ENCODE results near the gene MATCAP1. TPM values are rescaled to one million over a fixed set of nuclear protein-coding genes. Genes with fewer than 3 reads are reported as not detected.

MATCAP1 gene
- total RNA-seq, 1 donor from 2014 or later: 5.2 TPM

- H3K4me3 ChIP-seq (ENCODE audit: low read length in 3 of 3): peak within 1 kb of the TSS; percentile 95 to 97 (median 97)
- peak within 1 kb of the TSS; percentile 70 for H3K27ac ChIP-seq (ENCODE audit: low read depth, low read length)
- no peaks in the 10 kb centered on the region for H3K27me3 ChIP-seq (ENCODE audit: control insufficient read depth in 3 of 3, insufficient read depth in 3 of 3, low read length in 3 of 3)
- H3K36me3 ChIP-seq (ENCODE audit: control insufficient read depth in 3 of 3, insufficient read depth in 3 of 3, low read length in 3 of 3): peaks cover 29 to 38% (median 35%) of the 10 kb centered on the region in 3 donors
- peak within 1 kb of the TSS; percentile 94 to 95 (median 95) for H3K9ac ChIP-seq (ENCODE audit: low read depth in 1 of 3, low read length in 3 of 3)
- H3K9me3 ChIP-seq (ENCODE audit: control insufficient read depth in 3 of 3, low read length in 3 of 3): no peaks in the 10 kb centered on the region
- peaks cover 25 to 27% (median 26%) of the 10 kb centered on the region in 3 donors for H3K4me1 ChIP-seq (ENCODE audit: control insufficient read depth in 3 of 3, insufficient read depth in 3 of 3, low read length in 3 of 3)
These were observed 8.4 kb upstream of the MATCAP1 start, which contains the start of gene E2F4 for GRCh38 chr16:67191995-67192681. E2F4 (plus strand) TSS chr16:67192155; CDS start chr16:67192228, 73 bp downstream.

DNA sequence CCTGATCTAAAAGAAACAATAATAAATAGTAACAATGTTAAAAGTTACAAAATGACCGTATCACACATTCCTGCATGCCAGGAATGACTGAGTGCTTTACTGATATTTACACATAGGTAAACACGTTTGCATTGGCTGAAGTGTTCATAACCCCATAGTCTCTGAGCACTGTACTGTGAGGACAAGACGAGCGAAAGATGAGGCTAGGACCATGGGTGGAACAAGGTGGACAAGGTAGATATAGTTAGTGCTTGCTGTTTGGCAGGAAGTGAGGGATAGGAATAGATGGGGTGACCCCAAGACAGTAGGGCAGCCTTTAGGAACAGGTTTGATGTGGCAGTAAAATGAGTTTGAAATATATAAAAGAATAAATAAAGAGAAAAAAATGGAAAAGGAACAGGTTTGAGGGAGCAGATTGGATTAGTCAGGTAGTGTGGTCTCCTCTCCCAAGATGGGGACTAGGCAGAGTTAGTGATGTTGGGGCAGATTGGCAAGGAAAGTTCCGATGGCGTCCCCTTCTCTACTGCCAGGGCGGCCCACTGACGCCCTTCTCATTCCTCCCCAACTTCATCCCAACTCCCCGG is 7.7 kb upstream of the MATCAP1 start:
- Histone ChIP-seq H3K36me3 (ENCODE audit: control insufficient read depth in 3 of 3, insufficient read depth in 3 of 3, low read length in 3 of 3) (peaks cover 22 to 32% (median 28%) of the 10 kb centered on the region in 3 donors), H3K27me3 (ENCODE audit: control insufficient read depth in 3 of 3, insufficient read depth in 3 of 3, low read length in 3 of 3) (no peaks in the 10 kb centered on the region), H3K9ac (ENCODE audit: low read depth in 1 of 3, low read length in 3 of 3) (no peak overlapping the region), H3K4me1 (ENCODE audit: control insufficient read depth in 3 of 3, insufficient read depth in 3 of 3, low read length in 3 of 3) (peaks cover 25 to 26% (median 25%) of the 10 kb centered on the region in 3 donors), H3K4me3 (ENCODE audit: low read length in 3 of 3) (peak overlapping the region; percentile 61 to 95 (median 63)), H3K27ac (ENCODE audit: low read depth, low read length) (no peak overlapping the region), H3K9me3 (ENCODE audit: control insufficient read depth in 3 of 3, low read length in 3 of 3) (no peaks in the 10 kb centered on the region)

DNA sequence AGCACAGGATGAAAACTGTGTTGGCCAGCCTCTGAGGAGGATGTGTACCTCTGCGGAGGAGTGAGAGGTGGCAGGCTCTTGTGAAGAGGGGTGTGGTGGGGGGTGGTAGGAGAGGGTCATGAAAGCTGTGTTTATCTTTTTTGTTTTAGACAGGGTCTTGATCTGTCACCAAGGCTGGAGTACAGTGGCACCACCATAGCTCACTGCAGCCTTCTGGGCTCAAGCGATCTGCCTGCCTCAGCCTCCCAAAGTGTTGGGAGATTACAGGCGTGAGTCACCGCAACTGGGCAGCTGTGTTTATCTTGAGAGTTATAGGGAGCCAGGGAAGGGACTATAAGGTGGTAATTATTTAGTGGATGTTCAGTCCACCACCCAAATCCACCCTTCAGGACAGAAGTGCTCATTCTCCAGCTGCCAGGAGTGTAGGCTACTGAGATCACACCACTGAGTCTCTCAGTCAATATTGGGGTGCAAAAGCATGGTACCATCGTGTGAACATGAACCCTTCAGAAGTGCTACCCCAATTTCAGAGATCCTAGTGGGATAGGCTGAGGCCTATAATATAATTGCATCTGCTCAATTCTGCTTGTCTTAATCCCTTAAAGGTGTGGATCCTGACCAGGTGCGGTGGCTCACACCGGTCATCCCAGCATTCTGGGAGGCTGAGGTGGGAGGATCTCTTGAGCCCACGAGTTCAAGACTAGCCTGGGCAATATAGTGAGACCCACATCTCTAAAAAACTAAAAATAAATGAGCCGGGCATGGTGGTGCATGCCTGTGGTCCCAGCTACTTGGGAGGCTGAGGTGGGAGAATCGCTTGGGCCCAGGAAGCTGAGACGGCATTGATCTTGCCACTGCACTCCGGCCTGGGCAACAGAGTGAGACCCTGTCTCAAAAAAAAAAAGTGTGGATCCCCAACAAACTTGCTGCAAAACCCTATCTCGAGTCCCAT is 7.0 kb upstream of the MATCAP1 start:
- H3K27me3 ChIP-seq (ENCODE audit: control insufficient read depth in 3 of 3, insufficient read depth in 3 of 3, low read length in 3 of 3): no peaks in the 10 kb centered on the region
- H3K4me3 ChIP-seq (ENCODE audit: low read length in 3 of 3): no peak overlapping the region
- peaks cover 26 to 31% (median 27%) of the 10 kb centered on the region in 3 donors for H3K4me1 ChIP-seq (ENCODE audit: control insufficient read depth in 3 of 3, insufficient read depth in 3 of 3, low read length in 3 of 3)
- no peak overlapping the region for H3K9ac ChIP-seq (ENCODE audit: low read depth in 1 of 3, low read length in 3 of 3)
- no peak overlapping the region for H3K27ac ChIP-seq (ENCODE audit: low read depth, low read length)
- H3K9me3 ChIP-seq (ENCODE audit: control insufficient read depth in 3 of 3, low read length in 3 of 3): no peaks in the 10 kb centered on the region
- peaks cover 15 to 24% (median 21%) of the 10 kb centered on the region in 3 donors for H3K36me3 ChIP-seq (ENCODE audit: control insufficient read depth in 3 of 3, insufficient read depth in 3 of 3, low read length in 3 of 3)

- H3K4me3 ChIP-seq (ENCODE audit: low read length in 3 of 3): peak within 1 kb of the TSS in 1 of 3 donors; percentile 22
- no peak within 1 kb of the TSS for H3K9ac ChIP-seq (ENCODE audit: low read depth in 1 of 3, low read length in 3 of 3)
- H3K27ac ChIP-seq (ENCODE audit: low read depth, low read length): no peak within 1 kb of the TSS
- no peaks in the 10 kb centered on the region for H3K27me3 ChIP-seq (ENCODE audit: control insufficient read depth in 3 of 3, insufficient read depth in 3 of 3, low read length in 3 of 3)
- H3K4me1 ChIP-seq (ENCODE audit: control insufficient read depth in 3 of 3, insufficient read depth in 3 of 3, low read length in 3 of 3): peaks cover 32 to 37% (median 33%) of the 10 kb centered on the region in 3 donors
- H3K36me3 ChIP-seq (ENCODE audit: control insufficient read depth in 3 of 3, insufficient read depth in 3 of 3, low read length in 3 of 3): peaks cover 8 to 17% (median 14%) of the 10 kb centered on the region in 3 donors
- H3K9me3 ChIP-seq (ENCODE audit: control insufficient read depth in 3 of 3, low read length in 3 of 3): no peaks in the 10 kb centered on the region
These were observed 6.3 kb upstream of the MATCAP1 start, which contains the start of gene EXOC3L1 for GRCh38 chr16:67190041-67190440. EXOC3L1 (minus strand) TSS chr16:67190136; CDS start chr16:67189676, 460 bp downstream.

GRCh38 chr16:67188798-67189197 is 5.0 kb upstream of the MATCAP1 start:
- H3K27me3 ChIP-seq (ENCODE audit: control insufficient read depth in 3 of 3, insufficient read depth in 3 of 3, low read length in 3 of 3): no peaks in the 10 kb centered on the region
- H3K9me3 ChIP-seq (ENCODE audit: control insufficient read depth in 3 of 3, low read length in 3 of 3): no peaks in the 10 kb centered on the region
- H3K27ac ChIP-seq (ENCODE audit: low read depth, low read length): no peak overlapping the region
- H3K9ac ChIP-seq (ENCODE audit: low read depth in 1 of 3, low read length in 3 of 3): no peak overlapping the region
- peaks cover 39 to 44% (median 43%) of the 10 kb centered on the region in 3 donors for H3K4me1 ChIP-seq (ENCODE audit: control insufficient read depth in 3 of 3, insufficient read depth in 3 of 3, low read length in 3 of 3)
- H3K36me3 ChIP-seq (ENCODE audit: control insufficient read depth in 3 of 3, insufficient read depth in 3 of 3, low read length in 3 of 3): peaks cover 0 to 7% (median 5%) of the 10 kb centered on the region in 3 donors
- no peak overlapping the region for H3K4me3 ChIP-seq (ENCODE audit: low read length in 3 of 3)

- Histone ChIP-seq H3K4me1 (ENCODE audit: control insufficient read depth in 3 of 3, insufficient read depth in 3 of 3, low read length in 3 of 3) (peaks cover 36 to 42% (median 41%) of the 10 kb centered on the region in 3 donors), H3K27ac (ENCODE audit: low read depth, low read length) (no peak overlapping the region)
These were observed 4.6 kb upstream of the MATCAP1 start for GRCh38 chr16:67188323-67188722.

GRCh38 chr16:67187175-67187890 is 3.6 kb upstream of the MATCAP1 start:
- Histone ChIP-seq H3K4me1 (ENCODE audit: control insufficient read depth in 3 of 3, insufficient read depth in 3 of 3, low read length in 3 of 3) (peaks cover 35 to 41% (median 39%) of the 10 kb centered on the region in 3 donors), H3K9ac (ENCODE audit: low read depth in 1 of 3, low read length in 3 of 3) (no peak overlapping the region), H3K9me3 (ENCODE audit: control insufficient read depth in 3 of 3, low read length in 3 of 3) (no peaks in the 10 kb centered on the region), H3K36me3 (ENCODE audit: control insufficient read depth in 3 of 3, insufficient read depth in 3 of 3, low read length in 3 of 3) (no peaks in the 10 kb centered on the region), H3K27me3 (ENCODE audit: control insufficient read depth in 3 of 3, insufficient read depth in 3 of 3, low read length in 3 of 3) (no peaks in the 10 kb centered on the region), H3K27ac (ENCODE audit: low read depth, low read length) (no peak overlapping the region), H3K4me3 (ENCODE audit: low read length in 3 of 3) (no peak overlapping the region)

More at GRCh38 chr16:67188323-67188722, 4.6 kb upstream of the MATCAP1 start:
- no peak overlapping the region for H3K9ac ChIP-seq (ENCODE audit: low read depth in 1 of 3, low read length in 3 of 3)
- H3K27me3 ChIP-seq (ENCODE audit: control insufficient read depth in 3 of 3, insufficient read depth in 3 of 3, low read length in 3 of 3): no peaks in the 10 kb centered on the region
- H3K4me3 ChIP-seq (ENCODE audit: low read length in 3 of 3): no peak overlapping the region
- peaks cover 0 to 3% (median 2%) of the 10 kb centered on the region in 3 donors for H3K36me3 ChIP-seq (ENCODE audit: control insufficient read depth in 3 of 3, insufficient read depth in 3 of 3, low read length in 3 of 3)
- no peaks in the 10 kb centered on the region for H3K9me3 ChIP-seq (ENCODE audit: control insufficient read depth in 3 of 3, low read length in 3 of 3)

DNA sequence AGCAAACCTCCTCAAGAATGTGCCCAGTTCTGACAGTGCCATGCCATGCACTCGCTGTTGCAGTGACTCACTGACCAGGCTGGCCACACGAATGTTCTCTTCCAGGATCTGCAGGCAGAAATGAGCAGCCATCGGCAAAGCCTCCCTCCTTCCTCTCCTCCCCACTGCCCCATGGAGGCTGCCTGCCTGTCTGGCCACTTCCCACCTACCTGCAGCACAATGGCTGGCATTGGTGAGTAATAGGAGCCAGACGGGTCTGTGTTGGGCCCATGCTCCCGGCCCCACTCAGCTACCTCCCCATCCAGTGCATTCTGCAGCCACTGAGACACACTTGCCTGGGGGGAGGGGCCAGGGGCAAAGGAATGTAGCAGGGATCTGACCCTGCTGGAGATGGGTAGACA is 2.8 kb upstream of the MATCAP1 start:
- Histone ChIP-seq H3K27ac (ENCODE audit: low read depth, low read length) (no peak overlapping the region), H3K27me3 (ENCODE audit: control insufficient read depth in 3 of 3, insufficient read depth in 3 of 3, low read length in 3 of 3) (no peaks in the 10 kb centered on the region), H3K4me3 (ENCODE audit: low read length in 3 of 3) (no peak overlapping the region), H3K9me3 (ENCODE audit: control insufficient read depth in 3 of 3, low read length in 3 of 3) (no peaks in the 10 kb centered on the region), H3K4me1 (ENCODE audit: control insufficient read depth in 3 of 3, insufficient read depth in 3 of 3, low read length in 3 of 3) (peaks cover 33 to 42% (median 40%) of the 10 kb centered on the region in 3 donors), H3K9ac (ENCODE audit: low read depth in 1 of 3, low read length in 3 of 3) (no peak overlapping the region), H3K36me3 (ENCODE audit: control insufficient read depth in 3 of 3, insufficient read depth in 3 of 3, low read length in 3 of 3) (no peaks in the 10 kb centered on the region)

DNA sequence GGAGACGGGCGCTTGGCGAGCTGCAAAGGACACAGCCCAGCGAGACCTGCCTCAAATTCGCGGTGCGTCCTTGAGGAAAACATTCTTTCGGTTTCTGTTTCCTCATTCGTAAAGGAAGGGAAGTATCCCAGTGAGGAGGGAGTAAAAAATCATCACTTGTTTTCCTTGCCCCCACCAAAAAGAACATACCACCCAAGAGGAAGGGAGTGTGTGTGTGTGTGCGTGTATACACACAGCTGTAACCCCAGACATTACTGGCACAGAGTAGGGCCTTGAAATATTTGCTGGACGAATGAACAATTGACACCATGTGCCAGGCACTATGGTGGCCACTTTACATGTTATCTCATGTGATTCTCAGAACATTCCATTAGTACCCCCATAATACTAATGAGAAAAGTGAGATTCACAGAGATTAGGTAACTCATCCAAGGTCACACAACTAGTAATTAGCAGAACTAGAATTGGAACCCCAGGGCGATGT is 1.9 kb upstream of the MATCAP1 start:
- Histone ChIP-seq H3K27ac (ENCODE audit: low read depth, low read length) (no peak overlapping the region), H3K36me3 (ENCODE audit: control insufficient read depth in 3 of 3, insufficient read depth in 3 of 3, low read length in 3 of 3) (no peaks in the 10 kb centered on the region), H3K27me3 (ENCODE audit: control insufficient read depth in 3 of 3, insufficient read depth in 3 of 3, low read length in 3 of 3) (no peaks in the 10 kb centered on the region), H3K9ac (ENCODE audit: low read depth in 1 of 3, low read length in 3 of 3) (peak overlapping the region in 2 of 3 donors; percentile 12 to 91), H3K4me3 (ENCODE audit: low read length in 3 of 3) (peak overlapping the region in 2 of 3 donors; percentile 41 to 60), H3K9me3 (ENCODE audit: control insufficient read depth in 3 of 3, low read length in 3 of 3) (no peaks in the 10 kb centered on the region), H3K4me1 (ENCODE audit: control insufficient read depth in 3 of 3, insufficient read depth in 3 of 3, low read length in 3 of 3) (peaks cover 29 to 47% (median 39%) of the 10 kb centered on the region in 3 donors)

Measured in skeletal muscle tissue (tissue), 4 donors.